H1 (cell line): ENCODE results near the gene MSTN.

Experiments used
- CTCF ChIP-seq, 3 experiments: IDR thresholded peaks; 1 replicate in 2 of 3; 2 replicates in 1 of 3; pipeline versions ENCODE4 v1.5.1 to v1.6.1; 2011; ENCODE audit warnings: low read length in 3 of 3, mild to moderate bottlenecking in 3 of 3, inconsistent platforms in 2 of 3, low read depth in 1 of 3, moderate library complexity in 1 of 3; ENCODE audit not compliant: insufficient read depth in 1 of 3; ENCODE audit errors: control extremely low read depth in 1 of 3
- EP300 ChIP-seq, 2 experiments: IDR thresholded peaks; 1 replicate in 1 of 2; 2 replicates in 1 of 2; pipeline ENCODE4 v1.6.1; 2011 to 2012; ENCODE audit warnings: low read depth in 2 of 2, low read length in 2 of 2, mild to moderate bottlenecking in 2 of 2, borderline replicate concordance in 1 of 2, inconsistent platforms in 1 of 2, moderate library complexity in 1 of 2
- EZH2 ChIP-seq: fragments of 200-600 bp; sonication (generic); IDR thresholded peaks from 2 replicates; pipeline ENCODE4 v1.7.1; 2012; ENCODE audit warnings: low read depth, mild to moderate bottlenecking, moderate library complexity, low read length, inconsistent platforms; ENCODE audit not compliant: severe bottlenecking
- KDM1A ChIP-seq: fragments of 200-600, 300-600 bp; sonication (generic); IDR thresholded peaks from 2 replicates; pipeline ENCODE4 v1.7.1; 2016; ENCODE audit warnings: mild to moderate bottlenecking, low read length, borderline replicate concordance
- MAX ChIP-seq: IDR thresholded peaks from 2 replicates; pipeline ENCODE4 v1.6.1; 2012; ENCODE audit warnings: inconsistent platforms
- POLR2A ChIP-seq, 2 experiments: IDR thresholded peaks; 1 replicate in 1 of 2; 2 replicates in 1 of 2; pipeline ENCODE4 v1.6.1; 2011; ENCODE audit warnings: low read depth in 2 of 2, low read length in 2 of 2, mild to moderate bottlenecking in 2 of 2; ENCODE audit errors: control extremely low read depth in 1 of 2
- POU5F1 ChIP-seq: IDR thresholded peaks from 2 replicates; pipeline ENCODE4 v1.6.1; 2011; ENCODE audit warnings: low read depth, mild to moderate bottlenecking, low read length, moderate library complexity
- RAD21 ChIP-seq, 2 experiments: IDR thresholded peaks in 1 of 2; conservative IDR thresholded peaks in 1 of 2; 2 replicates each; pipeline ENCODE4 v1.6.1; 2011; ENCODE audit warnings: low read depth in 2 of 2, low read length in 2 of 2, improper control_type of control experiment in 1 of 2, inconsistent platforms in 1 of 2, mild to moderate bottlenecking in 1 of 2, moderate library complexity in 1 of 2
- SUZ12 ChIP-seq: fragments of 200-600 bp; sonication (generic); IDR thresholded peaks from 2 replicates; pipeline ENCODE4 v1.6.1; 2012; ENCODE audit warnings: mild to moderate bottlenecking, inconsistent platforms, low read length, moderate library complexity, mixed read lengths
- TAF1 ChIP-seq: IDR thresholded peaks from 2 replicates; pipeline ENCODE4 v1.6.1; 2011; ENCODE audit warnings: mild to moderate bottlenecking, low read depth, low read length
- TCF12 ChIP-seq: IDR thresholded peaks from 2 replicates; pipeline ENCODE4 v1.6.1; 2011; ENCODE audit warnings: low read depth, mild to moderate bottlenecking, low read length
- USF2 ChIP-seq: IDR thresholded peaks from 2 replicates; pipeline ENCODE4 v1.6.1; 2011; ENCODE audit warnings: low read length, improper control_type of control experiment
- YY1 ChIP-seq: IDR thresholded peaks from 2 replicates; pipeline ENCODE4 v1.6.1; 2011; ENCODE audit warnings: low read depth, mild to moderate bottlenecking, low read length
- ZNF274 ChIP-seq: IDR thresholded peaks from 2 replicates; pipeline ENCODE4 v1.7.0; 2012; ENCODE audit warnings: low read length, borderline replicate concordance; ENCODE audit errors: extremely low read depth

GRCh38 chr2:190052307-190052706 is 10.2 kb downstream of the MSTN start:
- TF ChIP-seq POLR2A (IDR thresholded peaks at IDR 0.05; ENCODE audit: control extremely low read depth in 1 of 2, low read depth in 2 of 2, low read length in 2 of 2) (no peak), TAF1 (no peak), SUZ12 (no peak), EP300 (IDR thresholded peaks at IDR 0.05; ENCODE audit: borderline replicate concordance in 1 of 2, low read depth in 2 of 2, low read length in 2 of 2) (no peak), MAX (no peak), USF2 (no peak), CTCF (IDR thresholded peaks at IDR 0.05; ENCODE audit: control extremely low read depth in 1 of 3, insufficient read depth in 1 of 3, low read depth in 1 of 3, low read length in 3 of 3) (no peak), ZNF274 (no peak), KDM1A (no peak), POU5F1 (no peak), TCF12 (no peak), YY1 (no peak), RAD21 (IDR thresholded peaks at IDR 0.05 in 1 of 2, conservative IDR thresholded peaks at IDR 0.05 in 1 of 2; ENCODE audit: low read depth in 2 of 2, low read length in 2 of 2) (no peak), EZH2 (no peak)
